GM20000 (cell line): Measurements from ENCODE around the gene MORC4.

ENCODE experiments used
- DNase-seq: peaks from one replicate; pipeline ENCODE4 v3.0.0; 2012; ENCODE audit warnings: low spot score
- CTCF ChIP-seq: IDR thresholded peaks from 2 replicates; pipeline ENCODE4 v1.5.1; 2012; ENCODE audit warnings: mild to moderate bottlenecking, control low read depth; ENCODE audit errors: extremely low read depth, missing control alignments

Gene MORC4

GRCh38 chrX:106901341-106901740, 98.7 kb downstream of the MORC4 start:
- no peak for DNase-seq
- TF ChIP-seq CTCF: no peak

- TF ChIP-seq CTCF: no peak
- no peak for DNase-seq
Measured at GRCh38 chrX:106899841-106900240, 100.2 kb downstream of the MORC4 start.

GRCh38 chrX:106899276-106899675, 100.7 kb downstream of the MORC4 start:
- no peak for DNase-seq
- TF ChIP-seq CTCF: no peak

GRCh38 chrX:106898462-106898861, 101.5 kb downstream of the MORC4 start:
- DNase-seq: peak; percentile 18
- no peak for TF ChIP-seq CTCF

- no peak for TF ChIP-seq CTCF
- no peak for DNase-seq
Measured at GRCh38 chrX:106897259-106897658, 102.8 kb downstream of the MORC4 start.

GRCh38 chrX:106894978-106895452, 105.0 kb downstream of the MORC4 start:
- DNase-seq: no peak
- TF ChIP-seq CTCF: no peak

GRCh38 chrX:106894392-106894909, 105.6 kb downstream of the MORC4 start:
- peak; percentile 76 for TF ChIP-seq CTCF
- DNase-seq: peak; percentile 16
